Hematopoietic multipotent progenitor cell treated with erythropoietin and hydrocortisone succinate and interleukin-3 and kit ligand, for 17 days (in vitro differentiated cells): Measurements from ENCODE around the gene RPS6KA3.
"Not testable (repeated sequence)": the region's sequence is repeated elsewhere in the genome, so short reads cannot be mapped to it uniquely, and the experiment has no call there.

Experiments
- DNase-seq: peaks from one replicate; pipeline ENCODE4 v3.0.0-alpha.2; 2015; ENCODE audit warnings: low spot score

The RPS6KA3 gene

GRCh38 chrX:20218836-20219505 is 47.7 kb downstream of the RPS6KA3 start:
- peak; percentile 6 for DNase-seq

GRCh38 chrX:20217906-20218305 is 48.8 kb downstream of the RPS6KA3 start:
- DNase-seq, result no peak

GRCh38 chrX:20217271-20217670 is 49.4 kb downstream of the RPS6KA3 start:
- DNase-seq, result peak; percentile 17

- no peak for DNase-seq
Measured at GRCh38 chrX:20215565-20215964, 51.1 kb downstream of the RPS6KA3 start.

GRCh38 chrX:20212486-20213089 is 54.1 kb downstream of the RPS6KA3 start:
- no peak for DNase-seq

GRCh38 chrX:20211261-20211786 is 55.4 kb downstream of the RPS6KA3 start:
- DNase-seq, result no peak

GRCh38 chrX:20205927-20206708 is 60.6 kb downstream of the RPS6KA3 start:
- no peak for DNase-seq

GRCh38 chrX:20204351-20204750 is 62.4 kb downstream of the RPS6KA3 start:
- DNase-seq, result no peak

GRCh38 chrX:20197641-20198210 is 69.0 kb downstream of the RPS6KA3 start:
- no peak for DNase-seq

GRCh38 chrX:20189171-20189570 is 77.5 kb downstream of the RPS6KA3 start:
- no peak for DNase-seq

- no peak for DNase-seq
Measured at GRCh38 chrX:20181598-20182329, 84.9 kb downstream of the RPS6KA3 start.

GRCh38 chrX:20177093-20177492 is 89.6 kb downstream of the RPS6KA3 start:
- DNase-seq, result no peak

- DNase-seq, result no peak
Measured at GRCh38 chrX:20173856-20174255, 92.9 kb downstream of the RPS6KA3 start.

GRCh38 chrX:20173313-20173712 is 93.4 kb downstream of the RPS6KA3 start:
- DNase-seq, result no peak

- DNase-seq, result no peak
Measured at GRCh38 chrX:20171887-20172286, 94.8 kb downstream of the RPS6KA3 start.

GRCh38 chrX:20162516-20162915 is 104.2 kb downstream of the RPS6KA3 start:
- DNase-seq, result not testable (repeated sequence)

- no peak for DNase-seq
Measured at GRCh38 chrX:20159797-20160385, 106.8 kb downstream of the RPS6KA3 start.

- DNase-seq, result no peak
Measured at GRCh38 chrX:20151689-20152088, 115.0 kb downstream of the RPS6KA3 start.

GRCh38 chrX:20149326-20149725 is 117.4 kb downstream of the RPS6KA3 start:
- no peak for DNase-seq

- no peak for DNase-seq
Measured at GRCh38 chrX:20147561-20147960, 119.1 kb downstream of the RPS6KA3 start.

- no peak for DNase-seq
Measured at GRCh38 chrX:20144491-20144890, 122.2 kb downstream of the RPS6KA3 start.
